H1 (cell line): ENCODE results near the gene MGARP. TPM values are rescaled to one million over a fixed set of nuclear protein-coding genes. Genes with fewer than 3 reads are reported as not detected.

Source experiments
- CTCF ChIA-PET: fragments of 300-600 bp; sonication (Branson Sonifier 250); formaldehyde crosslinking; loops from one replicate; lab custom pipeline; 2021; ENCODE audit not compliant: partially characterized antibody; lab: Charles Lee
- POLR2A ChIA-PET: fragments of 300-600 bp; sonication (Branson Sonifier 250); formaldehyde crosslinking; loops from one replicate; lab custom pipeline; 2021; ENCODE audit warnings: inconsistent platforms; ENCODE audit not compliant: partially characterized antibody; lab: Charles Lee
- DNase-seq, 2 experiments: peaks; one replicate each; pipeline versions ENCODE4 v3.0.0 to v3.0.0-alpha.2; 2010 to 2022; ENCODE audit warnings: low spot score in 2 of 2, low read depth in 1 of 2, mixed read lengths in 1 of 2
- FAIRE-seq: peaks from 2 replicates; lab custom pipeline; 2011; peaks lifted over from hg19 to GRCh38; lab: Jason Lieb, UNC
- H2AFZ ChIP-seq: 2 replicates; pipeline ENCODE4 v1.8.1; 2012; ENCODE audit warnings: low read length, inconsistent platforms
- H2AK5ac ChIP-seq: 2 replicates; pipeline ENCODE4 v1.6.1; 2013; ENCODE audit warnings: low read depth, low read length
- H2BK120ac ChIP-seq: replicated peaks from 2 replicates; pipeline ENCODE3; 2013; ENCODE audit warnings: low read depth, low read length, inconsistent platforms
- H2BK12ac ChIP-seq: 2 replicates; pipeline ENCODE4 v1.6.1; 2013; ENCODE audit warnings: low read depth, low read length
- H2BK15ac ChIP-seq: 2 replicates; pipeline ENCODE4 v1.6.1; 2013; ENCODE audit warnings: low read length
- H2BK20ac ChIP-seq: 2 replicates; pipeline ENCODE4 v1.6.1; 2013; ENCODE audit warnings: low read length
- H2BK5ac ChIP-seq: 2 replicates; pipeline ENCODE4 v1.6.1; 2013; ENCODE audit warnings: low read depth, low read length
- H3K14ac ChIP-seq: 2 replicates; pipeline ENCODE4 v1.6.1; 2013; ENCODE audit warnings: inconsistent platforms; ENCODE audit not compliant: insufficient read length
- H3K18ac ChIP-seq: 2 replicates; pipeline ENCODE4 v1.6.1; 2013; ENCODE audit warnings: low read length; ENCODE audit errors: extremely low read depth
- H3K23ac ChIP-seq: 2 replicates; pipeline ENCODE4 v1.6.1; 2013; ENCODE audit warnings: inconsistent platforms; ENCODE audit not compliant: insufficient read length
- H3K23me2 ChIP-seq: 2 replicates; pipeline ENCODE4 v1.6.1; 2013; ENCODE audit warnings: low read depth, low read length
- H3K27ac ChIP-seq: 2 replicates; pipeline ENCODE4 v1.6.1; 2011; ENCODE audit warnings: low read depth, low read length, inconsistent platforms
- H3K27me3 ChIP-seq, 4 experiments: replicated peaks in 1 of 4; 1 replicate in 1 of 4; 2 replicates in 3 of 4; pipeline versions ENCODE4 v1.6.1 to v1.8.1; 2011 to 2013; ENCODE audit warnings: low read length in 3 of 4, mild to moderate bottlenecking in 3 of 4, inconsistent platforms in 2 of 4, mixed read lengths in 2 of 4, moderate library complexity in 1 of 4; ENCODE audit not compliant: control insufficient read depth in 3 of 4, insufficient read depth in 3 of 4; ENCODE audit errors: extremely low read depth in 1 of 4
- H3K36me3 ChIP-seq, 4 experiments: 2 replicates each; pipeline versions ENCODE4 v1.6.1 to v1.8.1; 2011 to 2013; ENCODE audit warnings: mild to moderate bottlenecking in 4 of 4, low read length in 3 of 4, moderate library complexity in 2 of 4, control low read depth in 1 of 4, inconsistent platforms in 1 of 4; ENCODE audit not compliant: insufficient read depth in 4 of 4, control insufficient read depth in 2 of 4
- H3K4ac ChIP-seq: replicated peaks from 2 replicates; pipeline ENCODE3; 2013; ENCODE audit warnings: low read length, low read depth, mixed read lengths, inconsistent platforms; ENCODE audit not compliant: insufficient read length
- H3K4me1 ChIP-seq, 4 experiments: replicated peaks in 1 of 4; 1 replicate in 1 of 4; 2 replicates in 3 of 4; pipeline versions ENCODE4 v1.6.1 to v1.8.1; 2011 to 2013; ENCODE audit warnings: low read length in 3 of 4, inconsistent platforms in 2 of 4, mixed read lengths in 1 of 4; ENCODE audit not compliant: insufficient read depth in 4 of 4, control insufficient read depth in 3 of 4
- H3K4me2 ChIP-seq, 2 experiments: 2 replicates each; pipeline versions ENCODE4 v1.6.1 to v1.8.1; 2011 to 2013; ENCODE audit warnings: low read depth in 2 of 2, low read length in 2 of 2, control low read depth in 1 of 2, inconsistent platforms in 1 of 2, mild to moderate bottlenecking in 1 of 2; ENCODE audit not compliant: insufficient read depth in 1 of 2
- H3K4me3 ChIP-seq, 4 experiments: fragments of 200-600, 300-600 bp in 1 of 4; sonication (generic), shearing (Covaris generic), sonication (Bioruptor Twin) in 1 of 4; 2 replicates each; pipeline versions ENCODE4 v1.5.1 to v1.8.1; 2011 to 2016; ENCODE audit warnings: low read length in 4 of 4, low read depth in 3 of 4, control low read depth in 2 of 4, inconsistent platforms in 2 of 4, mild to moderate bottlenecking in 2 of 4, mixed read lengths in 1 of 4, moderate library complexity in 1 of 4; ENCODE audit not compliant: insufficient read depth in 2 of 4; ENCODE audit errors: extremely low read depth in 1 of 4
- H3K56ac ChIP-seq: replicated peaks from 2 replicates; pipeline ENCODE3; 2013; ENCODE audit warnings: low read depth, mild to moderate bottlenecking, mixed read lengths, low read length, inconsistent platforms; ENCODE audit not compliant: insufficient read length
- H3K79me1 ChIP-seq: 2 replicates; pipeline ENCODE4 v1.6.1; 2013; ENCODE audit warnings: low read depth, low read length, control low read depth
- H3K79me2 ChIP-seq, 2 experiments: 2 replicates each; pipeline versions ENCODE4 v1.6.1 to v1.8.1; 2012 to 2013; ENCODE audit warnings: low read length in 2 of 2, mild to moderate bottlenecking in 2 of 2, inconsistent platforms in 1 of 2; ENCODE audit not compliant: insufficient read depth in 2 of 2, control insufficient read depth in 1 of 2
- H3K9ac ChIP-seq, 4 experiments: replicated peaks in 1 of 4; 1 replicate in 1 of 4; 2 replicates in 3 of 4; pipeline versions ENCODE4 v1.6.1 to v1.8.1; 2011 to 2013; ENCODE audit warnings: low read depth in 3 of 4, low read length in 3 of 4, control low read depth in 2 of 4, mild to moderate bottlenecking in 2 of 4, moderate library complexity in 2 of 4, inconsistent platforms in 1 of 4; ENCODE audit errors: extremely low read depth in 1 of 4
- H3K9me3 ChIP-seq, 2 experiments: 2 replicates each; pipeline versions ENCODE4 v1.6.1 to v1.8.1; 2012 to 2013; ENCODE audit warnings: mild to moderate bottlenecking in 2 of 2, moderate library complexity in 2 of 2, control low read depth in 1 of 2, inconsistent platforms in 1 of 2, low read depth in 1 of 2, low read length in 1 of 2, mixed read lengths in 1 of 2; ENCODE audit not compliant: insufficient read depth in 2 of 2
- H4K20me1 ChIP-seq, 2 experiments: replicated peaks in 1 of 2; 2 replicates each; pipeline versions ENCODE3 to v1.8.1; 2011 to 2013; ENCODE audit warnings: inconsistent platforms in 2 of 2, low read length in 2 of 2, mild to moderate bottlenecking in 1 of 2; ENCODE audit not compliant: insufficient read depth in 2 of 2, control insufficient read depth in 1 of 2
- H4K5ac ChIP-seq: 2 replicates; pipeline ENCODE4 v1.6.1; 2013; ENCODE audit warnings: low read length, low read depth, mixed read lengths, inconsistent platforms; ENCODE audit not compliant: insufficient read length
- H4K8ac ChIP-seq: 2 replicates; pipeline ENCODE4 v1.8.0; 2013; ENCODE audit warnings: mild to moderate bottlenecking, moderate library complexity, low read length, inconsistent platforms; ENCODE audit not compliant: insufficient read depth; ENCODE audit errors: extremely low read depth
- H4K91ac ChIP-seq: replicated peaks from 2 replicates; pipeline ENCODE3; 2013; ENCODE audit warnings: low read length, mixed read lengths, inconsistent platforms; ENCODE audit not compliant: insufficient read length
- CBX8 ChIP-seq: fragments of 300-800, 300-1000 bp; sonication (generic); IDR thresholded peaks from 2 replicates; pipeline ENCODE4 v1.7.1; 2016; ENCODE audit warnings: low read depth, low read length, borderline replicate concordance
- CEBPB ChIP-seq: IDR thresholded peaks from 2 replicates; pipeline ENCODE4 v1.6.1; 2012; ENCODE audit warnings: low read depth, low read length
- CHD2 ChIP-seq: IDR thresholded peaks from 2 replicates; pipeline ENCODE4 v1.6.1; 2012; ENCODE audit warnings: low read length, improper control_type of control experiment
- FOSL1 ChIP-seq: IDR thresholded peaks from 2 replicates; pipeline ENCODE4 v1.6.1; 2011; ENCODE audit warnings: mild to moderate bottlenecking, low read depth, low read length, moderate library complexity; ENCODE audit not compliant: insufficient read depth
- JUND ChIP-seq: IDR thresholded peaks from 2 replicates; pipeline ENCODE4 v1.6.1; 2011; ENCODE audit warnings: mild to moderate bottlenecking, improper control_type of control experiment, low read length
- MAFK ChIP-seq: IDR thresholded peaks from 2 replicates; pipeline ENCODE4 v1.6.1; 2012; ENCODE audit warnings: low read depth, mild to moderate bottlenecking, improper control_type of control experiment, low read length
- NANOG ChIP-seq: IDR thresholded peaks from 2 replicates; pipeline ENCODE4 v1.6.1; 2011; ENCODE audit warnings: low read length, low read depth, mild to moderate bottlenecking, inconsistent platforms; ENCODE audit not compliant: insufficient read depth, poor library complexity, severe bottlenecking
- PHF8 ChIP-seq: fragments of 200-600 bp; sonication (generic); conservative IDR thresholded peaks from 2 replicates; pipeline ENCODE4 v1.7.1; 2012; ENCODE audit warnings: low read depth, mild to moderate bottlenecking, inconsistent platforms, low read length, moderate library complexity
- SP1 ChIP-seq: IDR thresholded peaks from 2 replicates; pipeline ENCODE4 v1.6.1; 2011; ENCODE audit warnings: low read depth, low read length
- SP2 ChIP-seq: IDR thresholded peaks from 2 replicates; pipeline ENCODE4 v1.6.1; 2012; ENCODE audit warnings: mild to moderate bottlenecking, low read length, inconsistent platforms
- SP4 ChIP-seq: IDR thresholded peaks from 2 replicates; pipeline ENCODE4 v1.6.1; 2012; ENCODE audit warnings: low read length, inconsistent platforms
- polyA plus RNA-seq, 7 experiments: library from polyadenylated mRNA; depleted of rRNA in 3 of 7; stranded (reverse) in 5 of 7; unstranded in 2 of 7; fragments of >200 nt in 5 of 7; fragments of 200-250 nt in 2 of 7; gene quantifications; 1 replicate in 5 of 7; 2 replicates in 1 of 7; 4 replicates in 1 of 7; pipeline versions ENCODE4 v1.2.1 to v1.2.3, GENCODE V29; 2011 to 2013; ENCODE audit warnings: missing spikeins in 2 of 7, mixed read lengths in 2 of 7
- total RNA-seq: library from RNA; stranded (reverse); fragmentation: NEBNext Ultra II Directional; extraction: Animal tissue kit (Norgen Biotek cat#: 25700); gene quantifications from 2 replicates; pipeline ENCODE4 v1.2.1, GENCODE V29; 2021
- TF ChIP-seq, protein P1 (sequence below): IDR thresholded peaks from 2 replicates; pipeline ENCODE4 v1.6.1; 2012; ENCODE audit warnings: inconsistent platforms
- TF ChIP-seq, protein P2 (sequence below), 3 experiments: IDR thresholded peaks; 1 replicate in 2 of 3; 2 replicates in 1 of 3; pipeline versions ENCODE4 v1.5.1 to v1.6.1; 2011; ENCODE audit warnings: low read length in 3 of 3, mild to moderate bottlenecking in 3 of 3, inconsistent platforms in 2 of 3, low read depth in 1 of 3, moderate library complexity in 1 of 3; ENCODE audit not compliant: insufficient read depth in 1 of 3; ENCODE audit errors: control extremely low read depth in 1 of 3

Gene MGARP
- total and polyA plus RNA-seq, 2 of the 8 experiments (the other 6 are each of a cell fraction or from before 2014, with no cell fraction given), result 2.8 to 4.5 TPM

DNA sequence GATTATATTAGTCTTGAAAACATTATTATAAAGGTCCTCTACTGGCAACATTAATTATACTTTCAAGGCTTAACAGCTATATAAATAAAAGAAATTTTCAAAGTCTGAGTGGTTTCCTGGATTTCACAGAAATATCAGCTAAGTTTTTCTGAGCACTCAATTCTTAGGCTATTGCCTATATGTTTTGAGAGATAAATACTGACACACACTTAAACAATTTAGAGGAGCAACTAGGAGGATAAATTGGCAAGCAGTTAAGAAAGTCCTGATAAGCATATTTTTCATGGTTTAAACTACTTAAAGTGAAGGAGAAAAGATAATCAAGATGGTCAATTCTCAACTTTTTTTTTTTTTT is 2.7 kb upstream of the MGARP start:
- no peaks in the 10 kb centered on the region for H3K79me1 ChIP-seq
- no peak for FAIRE-seq
- no peak overlapping the region for H4K5ac ChIP-seq
- H3K9me3 ChIP-seq, result no peaks in the 10 kb centered on the region
- H2BK12ac ChIP-seq, result no peak overlapping the region
- no peak overlapping the region for H2AK5ac ChIP-seq
- no peak overlapping the region for H3K4me2 ChIP-seq
- H3K4me1 ChIP-seq, result peaks cover 2 to 5% (median 4%) of the 10 kb centered on the region in 4 experiments; a peak in 5 of 7 replicates
- peaks cover 5 to 34% (median 25%) of the 10 kb centered on the region in 4 experiments for H3K27me3 ChIP-seq
- CTCF ChIA-PET, result interaction anchor here (0.5 to 4.8 kb wide), 9 partner anchors 13 to 333 kb away, joined by 3 to 34 read pairs (median 4); no protein-coding TSS in a partner anchor
- no peak for DNase-seq
- H3K56ac ChIP-seq, result no peak overlapping the region
- H3K23me2 ChIP-seq, result peaks cover 9% of the 10 kb centered on the region
- H2BK15ac ChIP-seq, result no peak overlapping the region
- no peaks in the 10 kb centered on the region for H4K20me1 ChIP-seq
- no peak overlapping the region for H3K27ac ChIP-seq
- no peak overlapping the region for H2BK5ac ChIP-seq
- no peak overlapping the region for H3K9ac ChIP-seq
- H4K8ac ChIP-seq, result no peak overlapping the region
- no peak overlapping the region for H2AFZ ChIP-seq
- no peak overlapping the region for H3K4me3 ChIP-seq
- no peaks in the 10 kb centered on the region for H3K79me2 ChIP-seq
- no peaks in the 10 kb centered on the region for H3K36me3 ChIP-seq
- no peak overlapping the region for H4K91ac ChIP-seq
- H3K14ac ChIP-seq, result no peak overlapping the region
- POLR2A ChIA-PET, result interaction anchor here (1.1 kb wide), 1 partner anchor 155 kb away, joined by 3 read pairs; no protein-coding TSS in a partner anchor
- H2BK120ac ChIP-seq, result no peak overlapping the region
- no peak overlapping the region for H3K4ac ChIP-seq
- H3K23ac ChIP-seq, result no peak overlapping the region
- no peak overlapping the region for H3K18ac ChIP-seq
- H2BK20ac ChIP-seq, result no peak overlapping the region
- no peak for TF ChIP-seq PHF8
- TF ChIP-seq, protein P1, sequence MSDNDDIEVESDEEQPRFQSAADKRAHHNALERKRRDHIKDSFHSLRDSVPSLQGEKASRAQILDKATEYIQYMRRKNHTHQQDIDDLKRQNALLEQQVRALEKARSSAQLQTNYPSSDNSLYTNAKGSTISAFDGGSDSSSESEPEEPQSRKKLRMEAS, result no peak
- TF ChIP-seq JUND, result no peak
- TF ChIP-seq SP1, result no peak
- TF ChIP-seq MAFK, result no peak
- no peak for TF ChIP-seq FOSL1
- TF ChIP-seq SP4, result no peak
- TF ChIP-seq CEBPB, result no peak
- no peak for TF ChIP-seq CHD2
- no peak for TF ChIP-seq NANOG
- no peak for TF ChIP-seq CBX8
- TF ChIP-seq, protein P2, sequence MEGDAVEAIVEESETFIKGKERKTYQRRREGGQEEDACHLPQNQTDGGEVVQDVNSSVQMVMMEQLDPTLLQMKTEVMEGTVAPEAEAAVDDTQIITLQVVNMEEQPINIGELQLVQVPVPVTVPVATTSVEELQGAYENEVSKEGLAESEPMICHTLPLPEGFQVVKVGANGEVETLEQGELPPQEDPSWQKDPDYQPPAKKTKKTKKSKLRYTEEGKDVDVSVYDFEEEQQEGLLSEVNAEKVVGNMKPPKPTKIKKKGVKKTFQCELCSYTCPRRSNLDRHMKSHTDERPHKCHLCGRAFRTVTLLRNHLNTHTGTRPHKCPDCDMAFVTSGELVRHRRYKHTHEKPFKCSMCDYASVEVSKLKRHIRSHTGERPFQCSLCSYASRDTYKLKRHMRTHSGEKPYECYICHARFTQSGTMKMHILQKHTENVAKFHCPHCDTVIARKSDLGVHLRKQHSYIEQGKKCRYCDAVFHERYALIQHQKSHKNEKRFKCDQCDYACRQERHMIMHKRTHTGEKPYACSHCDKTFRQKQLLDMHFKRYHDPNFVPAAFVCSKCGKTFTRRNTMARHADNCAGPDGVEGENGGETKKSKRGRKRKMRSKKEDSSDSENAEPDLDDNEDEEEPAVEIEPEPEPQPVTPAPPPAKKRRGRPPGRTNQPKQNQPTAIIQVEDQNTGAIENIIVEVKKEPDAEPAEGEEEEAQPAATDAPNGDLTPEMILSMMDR (IDR thresholded peaks at IDR 0.05; ENCODE audit: control extremely low read depth in 1 of 3, insufficient read depth in 1 of 3, low read depth in 1 of 3, low read length in 3 of 3), result no peak
- TF ChIP-seq SP2, result no peak
